CD4-positive, alpha-beta T cell (primary cell): ENCODE results near the gene SDHAF1. TPM values are rescaled to one million over a fixed set of nuclear protein-coding genes. Genes with fewer than 3 reads are reported as not detected.

Experiments
- ATAC-seq: fragments of 200-7000 bp; cut with Tn5 transposase; one replicate; pipeline ENCODE4 v1.10.0; 2022; ENCODE audit warnings: mild to moderate bottlenecking; ENCODE audit not compliant: poor library complexity
- CTCF ChIA-PET: fragments of 350-600 bp; sonication (Branson Sonifier 250); formaldehyde crosslinking; loops from one replicate; lab custom pipeline; 2021; ENCODE audit warnings: antibody characterized with exemption, inconsistent platforms; lab: Charles Lee
- POLR2A ChIA-PET: fragments of 350-600 bp; sonication (Branson Sonifier 250); formaldehyde crosslinking; loops from one replicate; lab custom pipeline; 2021; ENCODE audit warnings: antibody characterized with exemption, inconsistent platforms; lab: Charles Lee
- DNase-seq, 14 experiments: peaks; one replicate each; pipeline ENCODE4 v3.0.0-alpha.2; 2013 to 2020; ENCODE audit warnings: mixed read lengths in 2 of 14
- H3K27ac ChIP-seq, 2 donors: one replicate each; pipeline versions ENCODE4 v1.5.1 to v1.7.0; 2013; ENCODE audit warnings: low read length in 2 of 2, low read depth in 1 of 2, mild to moderate bottlenecking in 1 of 2
- H3K27me3 ChIP-seq, 2 experiments: 1 replicate in 1 of 2; 2 replicates in 1 of 2; pipeline versions ENCODE4 v1.6.1 to v1.7.0; 2013; ENCODE audit warnings: low read length in 2 of 2, control low read depth in 1 of 2, mild to moderate bottlenecking in 1 of 2, moderate library complexity in 1 of 2; ENCODE audit not compliant: insufficient read depth in 2 of 2, control insufficient read depth in 1 of 2
- H3K36me3 ChIP-seq: one replicate; pipeline ENCODE4 v1.6.1; 2013; ENCODE audit warnings: low read length, control low read depth; ENCODE audit not compliant: insufficient read depth
- H3K4me1 ChIP-seq: one replicate; pipeline ENCODE4 v1.6.1; 2013; ENCODE audit warnings: low read length, control low read depth; ENCODE audit not compliant: insufficient read depth
- H3K4me3 ChIP-seq: one replicate; pipeline ENCODE4 v1.5.1; 2013; ENCODE audit warnings: mild to moderate bottlenecking, low read length, moderate library complexity
- H3K9me3 ChIP-seq, 2 experiments: 1 replicate in 1 of 2; 2 replicates in 1 of 2; pipeline versions ENCODE4 v1.6.1 to v1.7.0; 2013; ENCODE audit warnings: low read length in 2 of 2, mild to moderate bottlenecking in 2 of 2, control low read depth in 1 of 2, moderate library complexity in 1 of 2; ENCODE audit not compliant: control insufficient read depth in 1 of 2, insufficient read depth in 1 of 2
- H3K27ac Mint-ChIP-seq: one replicate; pipeline ENCODE4 v1.8.0; 2020; ENCODE audit warnings: mixed read lengths
- H3K27me3 Mint-ChIP-seq: one replicate; pipeline ENCODE4 v1.8.0; 2021; ENCODE audit warnings: mixed read lengths
- H3K36me3 Mint-ChIP-seq: one replicate; pipeline ENCODE4 v1.8.0; 2021; ENCODE audit warnings: low read depth, mixed read lengths
- H3K4me1 Mint-ChIP-seq: one replicate; pipeline ENCODE4 v1.8.0; 2021; ENCODE audit warnings: low read depth, mixed read lengths
- H3K4me3 Mint-ChIP-seq: one replicate; pipeline ENCODE4 v1.8.0; 2020; ENCODE audit warnings: mild to moderate bottlenecking, mixed read lengths
- H3K9me3 Mint-ChIP-seq: one replicate; pipeline ENCODE4 v1.8.0; 2020; ENCODE audit warnings: mixed read lengths
- intact Hi-C, 2 experiments: fragments of 100-400 bp; cut with DNase I in 1 of 2; cut with micrococcal nuclease in 1 of 2; formaldehyde crosslinking; loops; one replicate each; pipeline versions ENCODE4 v1.15.1 to v1.9.0; 2023 to 2025; cut with DNase I, micrococcal nuclease
- total RNA-seq, 174 experiments: library from RNA in 2 of 174; stranded (reverse) in 2 of 174; gene quantifications; one replicate each; pipeline ENCODE4 v1.2.3 and lab custom pipeline; 2021 to 2026
- TF ChIP-seq, protein P1 (sequence below): fragments of 200-600 bp; IDR thresholded peaks from one replicate; pipeline ENCODE4 v1.8.0; 2022; ENCODE audit warnings: antibody characterized with exemption, mild to moderate bottlenecking

Gene SDHAF1
- total RNA-seq, 2 experiments from 2014 or later, result 4.3 to 5.4 TPM

DNA sequence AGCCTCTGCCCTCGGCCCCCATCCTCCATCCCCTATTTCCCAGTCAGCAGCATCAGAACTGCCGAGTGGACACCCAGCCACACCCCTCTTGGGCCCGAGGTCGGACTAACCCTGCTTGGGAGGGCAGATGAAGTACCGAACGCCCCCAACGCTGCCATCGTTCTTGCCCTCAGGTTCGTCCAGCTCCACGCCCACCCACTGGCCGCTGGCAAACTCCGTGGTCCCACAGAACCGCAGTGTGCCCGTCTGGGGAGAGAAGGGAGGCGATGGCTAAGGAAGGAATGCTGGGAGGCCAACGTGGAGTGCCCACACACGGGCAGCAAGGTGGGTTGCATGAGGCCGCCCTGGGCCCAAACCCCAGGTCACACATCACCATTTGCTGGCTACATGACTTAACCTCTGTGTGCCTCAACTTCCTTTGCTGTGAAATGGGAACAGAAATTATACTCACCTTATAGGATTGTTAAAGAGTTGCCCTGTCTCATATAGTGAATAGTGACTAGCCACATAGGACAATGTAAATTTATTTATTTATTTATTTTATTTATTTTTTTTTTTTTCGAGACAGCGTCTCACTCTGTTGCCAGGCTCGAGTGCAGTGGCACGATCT lies 24.2 kb downstream of the SDHAF1 start:
- POLR2A ChIA-PET, result no interaction called here
- Histone ChIP-seq H3K9me3 (no peaks in the 10 kb centered on the region), H3K4me3 (no peak overlapping the region), H3K27ac (no peak overlapping the region), H3K36me3 (peaks cover 10% of the 10 kb centered on the region), H3K4me1 (peaks cover 9% of the 10 kb centered on the region), H3K27me3 (no peaks in the 10 kb centered on the region)
- TF ChIP-seq, protein P1, sequence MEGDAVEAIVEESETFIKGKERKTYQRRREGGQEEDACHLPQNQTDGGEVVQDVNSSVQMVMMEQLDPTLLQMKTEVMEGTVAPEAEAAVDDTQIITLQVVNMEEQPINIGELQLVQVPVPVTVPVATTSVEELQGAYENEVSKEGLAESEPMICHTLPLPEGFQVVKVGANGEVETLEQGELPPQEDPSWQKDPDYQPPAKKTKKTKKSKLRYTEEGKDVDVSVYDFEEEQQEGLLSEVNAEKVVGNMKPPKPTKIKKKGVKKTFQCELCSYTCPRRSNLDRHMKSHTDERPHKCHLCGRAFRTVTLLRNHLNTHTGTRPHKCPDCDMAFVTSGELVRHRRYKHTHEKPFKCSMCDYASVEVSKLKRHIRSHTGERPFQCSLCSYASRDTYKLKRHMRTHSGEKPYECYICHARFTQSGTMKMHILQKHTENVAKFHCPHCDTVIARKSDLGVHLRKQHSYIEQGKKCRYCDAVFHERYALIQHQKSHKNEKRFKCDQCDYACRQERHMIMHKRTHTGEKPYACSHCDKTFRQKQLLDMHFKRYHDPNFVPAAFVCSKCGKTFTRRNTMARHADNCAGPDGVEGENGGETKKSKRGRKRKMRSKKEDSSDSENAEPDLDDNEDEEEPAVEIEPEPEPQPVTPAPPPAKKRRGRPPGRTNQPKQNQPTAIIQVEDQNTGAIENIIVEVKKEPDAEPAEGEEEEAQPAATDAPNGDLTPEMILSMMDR, result no peak
- Mint-ChIP-seq H3K9me3 (no peaks in the 10 kb centered on the region), H3K36me3 (peaks cover 15% of the 10 kb centered on the region), H3K4me1 (peaks cover 19% of the 10 kb centered on the region), H3K27me3 (no peaks in the 10 kb centered on the region), H3K27ac (no peak overlapping the region), H3K4me3 (no peak overlapping the region)
- intact Hi-C loops, result no loop called here
- CTCF ChIA-PET, result no interaction called here
- DNase-seq, result no peak
- no peak for ATAC-seq

DNA sequence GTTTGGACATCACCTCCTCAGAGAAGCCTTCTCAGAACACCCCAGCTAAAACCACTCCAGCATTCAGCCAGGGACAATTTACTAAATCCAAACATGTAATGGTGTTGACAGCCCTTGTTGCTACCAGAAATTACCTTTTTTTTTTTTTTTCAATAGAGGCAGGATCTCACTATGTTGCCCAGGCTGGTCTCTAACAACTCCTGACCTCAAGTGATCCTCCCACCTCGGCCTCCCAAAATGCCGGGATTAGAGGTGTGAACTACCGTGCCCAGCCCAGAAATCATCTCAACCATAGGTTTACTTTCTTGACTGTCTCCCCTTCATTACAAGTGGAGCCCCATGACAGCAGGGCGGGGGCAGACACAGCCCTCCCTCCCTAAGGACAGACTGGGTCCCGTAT lies 28.4 kb downstream of the SDHAF1 start:
- H3K27me3 Mint-ChIP-seq, result no peaks in the 10 kb centered on the region
- no peaks in the 10 kb centered on the region for H3K4me1 Mint-ChIP-seq
- H3K27ac Mint-ChIP-seq, result no peak overlapping the region
- intact Hi-C loops, result no loop called here
- DNase-seq (no peak), ATAC-seq (no peak)
- H3K4me3 ChIP-seq, result no peak overlapping the region
- TF ChIP-seq, protein P1, result no peak
- peaks cover 10% of the 10 kb centered on the region for H3K36me3 ChIP-seq
- no peaks in the 10 kb centered on the region for H3K4me1 ChIP-seq
- no peak overlapping the region for H3K27ac ChIP-seq
- POLR2A ChIA-PET, result interaction anchor here (0.6 kb wide), 1 partner anchor 20 kb away, joined by 4 read pairs; no protein-coding TSS in a partner anchor
- H3K9me3 ChIP-seq, result no peaks in the 10 kb centered on the region
- H3K9me3 Mint-ChIP-seq, result no peaks in the 10 kb centered on the region
- H3K27me3 ChIP-seq, result no peaks in the 10 kb centered on the region
- peaks cover 20% of the 10 kb centered on the region for H3K36me3 Mint-ChIP-seq
- CTCF ChIA-PET, result no interaction called here
- no peak overlapping the region for H3K4me3 Mint-ChIP-seq

DNA sequence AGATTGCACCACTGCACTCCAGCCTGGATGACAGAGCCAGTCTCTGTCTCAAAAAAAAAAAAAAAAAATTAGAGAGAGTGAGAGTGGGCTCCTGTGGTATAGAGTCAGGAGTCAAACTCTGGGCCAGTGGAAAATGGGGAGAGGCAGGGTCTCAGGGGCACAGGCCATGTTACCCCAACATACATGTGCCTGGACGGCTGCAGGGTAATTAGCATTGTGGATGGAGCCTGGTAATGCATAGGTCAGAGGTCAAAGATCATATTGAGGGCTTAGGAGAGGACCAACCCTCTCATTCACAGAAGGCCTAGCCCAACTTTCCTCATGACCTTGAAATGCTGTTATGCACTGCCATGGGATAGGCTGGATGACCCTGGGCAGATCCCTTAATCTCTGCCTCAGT lies 30.6 kb downstream of the SDHAF1 start:
- Mint-ChIP-seq H3K27me3 (no peaks in the 10 kb centered on the region), H3K36me3 (peaks cover 23% of the 10 kb centered on the region), H3K27ac (no peak overlapping the region), H3K9me3 (no peaks in the 10 kb centered on the region), H3K4me1 (no peaks in the 10 kb centered on the region), H3K4me3 (no peak overlapping the region)
- Histone ChIP-seq H3K36me3 (peaks cover 10% of the 10 kb centered on the region), H3K27me3 (no peaks in the 10 kb centered on the region), H3K4me1 (no peaks in the 10 kb centered on the region), H3K9me3 (no peaks in the 10 kb centered on the region), H3K27ac (no peak overlapping the region), H3K4me3 (no peak overlapping the region)
- TF ChIP-seq, protein P1, result no peak
- ATAC-seq (no peak), DNase-seq (no peak)
- intact Hi-C loops, result no loop called here
- POLR2A ChIA-PET, result no interaction called here
- CTCF ChIA-PET, result no interaction called here
